Endodermal cell (in vitro differentiated cells): ENCODE data around the gene CDC14C. TPM values are rescaled to one million over a fixed set of nuclear protein-coding genes. Genes with fewer than 3 reads are reported as not detected.

Experiments
- DNase-seq: peaks from one replicate; pipeline ENCODE4 v3.0.0-alpha.2; 2017
- H3K27ac ChIP-seq: 2 replicates; pipeline ENCODE4 v1.5.1; 2013; ENCODE audit warnings: mild to moderate bottlenecking, low read depth, low read length, moderate library complexity
- H3K27me3 ChIP-seq: 2 replicates; pipeline ENCODE4 v1.6.1; 2013; ENCODE audit warnings: mild to moderate bottlenecking, low read length, moderate library complexity; ENCODE audit not compliant: insufficient read depth, control insufficient read depth, poor library complexity, severe bottlenecking
- H3K36me3 ChIP-seq: 2 replicates; pipeline ENCODE4 v1.7.0; 2013; ENCODE audit warnings: mild to moderate bottlenecking, low read length, moderate library complexity; ENCODE audit not compliant: control insufficient read depth, insufficient read depth
- H3K4me1 ChIP-seq: one replicate; pipeline ENCODE4 v1.7.0; 2013; ENCODE audit warnings: low read length; ENCODE audit not compliant: control insufficient read depth, insufficient read depth
- H3K4me3 ChIP-seq: 2 replicates; pipeline ENCODE4 v1.5.1; 2013; ENCODE audit warnings: mild to moderate bottlenecking, low read length, moderate library complexity
- H3K9ac ChIP-seq: 2 replicates; pipeline ENCODE4 v1.6.1; 2013; ENCODE audit warnings: mild to moderate bottlenecking, low read length, moderate library complexity; ENCODE audit not compliant: poor library complexity, severe bottlenecking; ENCODE audit errors: extremely low read depth
- H3K9me3 ChIP-seq: 2 replicates; pipeline ENCODE4 v1.6.1; 2013; ENCODE audit warnings: mild to moderate bottlenecking, low read length, moderate library complexity; ENCODE audit not compliant: control insufficient read depth
- H3K27ac Mint-ChIP-seq: 2 replicates; pipeline ENCODE4 v1.8.0; 2020; ENCODE audit warnings: mixed read lengths
- H3K27me3 Mint-ChIP-seq: 2 replicates; pipeline ENCODE4 v1.8.0; 2021; ENCODE audit warnings: mild to moderate bottlenecking, mixed read lengths; ENCODE audit not compliant: insufficient read depth
- H3K36me3 Mint-ChIP-seq: 2 replicates; pipeline ENCODE4 v1.8.0; 2020; ENCODE audit warnings: low read depth, mixed read lengths
- H3K4me1 Mint-ChIP-seq: 2 replicates; pipeline ENCODE4 v1.8.0; 2020; ENCODE audit warnings: mixed read lengths
- H3K4me3 Mint-ChIP-seq: 2 replicates; pipeline ENCODE4 v1.8.0; 2020; ENCODE audit warnings: mild to moderate bottlenecking, moderate library complexity, mixed read lengths
- H3K9me3 Mint-ChIP-seq: 2 replicates; pipeline ENCODE4 v1.8.0; 2020; ENCODE audit warnings: mild to moderate bottlenecking, mixed read lengths
- CTCF ChIP-seq: fragments of 200-600 bp; sonication (generic); conservative IDR thresholded peaks from 2 replicates; pipeline ENCODE4 v1.5.0; 2021; ENCODE audit warnings: antibody characterized with exemption, mild to moderate bottlenecking
- WGBS, 2 experiments: methylation state at CpG; one replicate each; pipeline versions ENCODE4 v1.1.5 to v1.1.7; 2013; ENCODE audit warnings: missing lambda C conversion rate in 2 of 2, mixed read lengths in 1 of 2; ENCODE audit not compliant: insufficient coverage in 1 of 2, insufficient read length in 1 of 2; 5-methylcytosine and 5-hydroxymethylcytosine counted together
- total RNA-seq, 2 donors: library from RNA; stranded (reverse); fragmentation: NEBNext Ultra II Directional in 1 of 2; extraction: Animal tissue kit (Norgen Biotek cat#: 25700) in 1 of 2; gene quantifications; 2 replicates in 1 of 2; 3 replicates in 1 of 2; pipeline ENCODE4 v1.2.1, GENCODE V29; 2021

CDC14C gene
- total RNA-seq, 2 donors from 2014 or later = not detected

DNA sequence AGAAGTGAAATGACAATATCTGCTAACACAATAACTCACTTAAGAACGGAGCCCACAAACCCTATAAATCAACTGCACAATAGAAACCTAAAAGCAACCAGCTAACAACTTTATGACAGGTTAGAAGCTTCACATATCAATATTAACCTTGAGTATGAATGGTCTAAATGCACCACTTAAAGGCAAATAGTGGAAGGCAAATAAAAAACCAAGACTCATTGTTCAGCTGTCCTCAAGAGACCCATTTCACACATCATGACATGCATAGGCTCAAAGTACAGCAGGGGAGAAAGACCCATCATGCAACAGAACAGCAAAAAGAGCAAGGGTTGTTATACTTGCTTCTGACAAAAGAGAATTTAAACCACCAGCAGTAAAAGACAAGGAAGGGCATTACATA, 46.8 kb downstream of the CDC14C start:
- Histone ChIP-seq H3K9me3 (no peaks in the 10 kb centered on the region), H3K4me1 (no peaks in the 10 kb centered on the region), H3K36me3 (no peaks in the 10 kb centered on the region), H3K4me3 (no peak overlapping the region), H3K27me3 (no peaks in the 10 kb centered on the region), H3K9ac (no peak overlapping the region), H3K27ac (no peak overlapping the region)
- WGBS, 2 experiments = 100% methylated on average over 1 of the region's 1 CpG; no CpG with 5 or more reads in 1 of the 2 experiments
- TF ChIP-seq CTCF = no peak
- DNase-seq = no peak
- Mint-ChIP-seq H3K27me3 (no peaks in the 10 kb centered on the region), H3K4me3 (no peak overlapping the region), H3K9me3 (peaks cover 3% of the 10 kb centered on the region), H3K4me1 (no peaks in the 10 kb centered on the region), H3K36me3 (no peaks in the 10 kb centered on the region), H3K27ac (no peak overlapping the region)

- H3K27me3 ChIP-seq = no peaks in the 10 kb centered on the region
- no peaks in the 10 kb centered on the region for H3K9me3 ChIP-seq
- WGBS, 2 experiments = 73 to 100% methylated on average over 1 to 4 of the region's 5 CpGs
- DNase-seq = no peak
- Mint-ChIP-seq H3K27me3 (no peaks in the 10 kb centered on the region), H3K9me3 (no peaks in the 10 kb centered on the region), H3K4me3 (no peak overlapping the region), H3K27ac (no peak overlapping the region), H3K36me3 (no peaks in the 10 kb centered on the region), H3K4me1 (peaks cover 4% of the 10 kb centered on the region)
- H3K4me1 ChIP-seq = no peaks in the 10 kb centered on the region
- no peak overlapping the region for H3K9ac ChIP-seq
- H3K36me3 ChIP-seq = no peaks in the 10 kb centered on the region
- TF ChIP-seq CTCF = no peak
- no peak overlapping the region for H3K4me3 ChIP-seq
- no peak overlapping the region for H3K27ac ChIP-seq
Observed at GRCh38 chr7:48976253-48976652, 51.9 kb downstream of the CDC14C start.

- Mint-ChIP-seq H3K27me3 (no peaks in the 10 kb centered on the region), H3K4me3 (no peak overlapping the region), H3K9me3 (no peaks in the 10 kb centered on the region), H3K27ac (no peak overlapping the region), H3K4me1 (peaks cover 4% of the 10 kb centered on the region), H3K36me3 (no peaks in the 10 kb centered on the region)
- Histone ChIP-seq H3K4me3 (no peak overlapping the region), H3K27ac (no peak overlapping the region), H3K9me3 (no peaks in the 10 kb centered on the region), H3K36me3 (no peaks in the 10 kb centered on the region), H3K9ac (no peak overlapping the region), H3K4me1 (no peaks in the 10 kb centered on the region), H3K27me3 (no peaks in the 10 kb centered on the region)
- WGBS, 2 experiments = 83 to 89% methylated on average over 5 of the region's 5 CpGs
- no peak for DNase-seq
- TF ChIP-seq CTCF = no peak
Observed at GRCh38 chr7:48976850-48977249, 52.5 kb downstream of the CDC14C start.
